ENCODE measurements around the gene HEMK1. TPM values are rescaled to one million over a fixed set of nuclear protein-coding genes. Genes with fewer than 3 reads are reported as not detected.

Gene HEMK1
- total RNA-seq, 1 donor = 8.7 TPM

DNA sequence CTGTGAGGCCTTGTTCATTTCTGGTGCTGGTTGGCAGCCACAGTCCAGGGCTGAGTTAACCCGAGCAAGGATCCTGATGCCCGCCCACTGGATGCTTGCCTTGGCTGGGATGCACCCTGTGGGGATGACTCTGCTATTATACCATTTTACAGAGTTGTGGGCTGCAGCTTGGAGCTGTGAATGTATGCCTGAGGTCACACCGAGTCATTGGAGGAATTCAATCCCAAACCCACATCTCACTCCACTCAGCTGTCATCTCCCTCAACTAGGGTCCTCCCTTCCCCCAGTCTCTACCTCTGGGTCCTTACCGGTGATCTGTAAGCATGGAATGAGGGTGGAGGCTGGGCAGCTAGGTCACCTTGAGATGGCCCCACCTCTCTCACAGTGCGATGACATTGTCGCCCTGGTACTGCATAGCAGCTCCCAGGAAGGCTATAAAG is 69.8 kb downstream of the HEMK1 start:
- peak overlapping the region; percentile 6 for H2AFZ ChIP-seq (ENCODE audit: low read length)
- H3K27ac ChIP-seq (ENCODE audit: low read depth, low read length) = peak overlapping the region; percentile 65
- H4K20me1 ChIP-seq (ENCODE audit: insufficient read depth, low read length) = no peaks in the 10 kb centered on the region
- no peaks in the 10 kb centered on the region for H3K9me3 ChIP-seq (ENCODE audit: low read depth, low read length)
- no peaks in the 10 kb centered on the region for H3K27me3 ChIP-seq (ENCODE audit: insufficient read depth, low read length)
- H3K4me3 ChIP-seq (ENCODE audit: insufficient read depth, low read length) = no peak overlapping the region
- H3K79me2 ChIP-seq (ENCODE audit: insufficient read depth, low read length) = peaks cover 60% of the 10 kb centered on the region
- no peak for TF ChIP-seq CTCF (IDR thresholded peaks at IDR 0.05; ENCODE audit: extremely low read depth, low read depth, low read length)
- peak; percentile 97 for DNase-seq (ENCODE audit: insufficient read length, low spot score, missing footprints)
- peak overlapping the region; percentile 55 for H3K4me2 ChIP-seq (ENCODE audit: insufficient read depth, low read length)
- H3K36me3 ChIP-seq (ENCODE audit: insufficient read depth, low read length) = peaks cover 25% of the 10 kb centered on the region
- peaks cover 35% of the 10 kb centered on the region for H3K4me1 ChIP-seq (ENCODE audit: insufficient read depth, low read length)

GRCh38 chr3:50642382-50642781 is 73.1 kb downstream of the HEMK1 start:
- Histone ChIP-seq H3K27ac (ENCODE audit: low read depth, low read length) (no peak overlapping the region), H3K27me3 (ENCODE audit: insufficient read depth, low read length) (no peaks in the 10 kb centered on the region)

GRCh38 chr3:50644561-50644960 is 75.2 kb downstream of the HEMK1 start:
- Histone ChIP-seq H3K27me3 (ENCODE audit: insufficient read depth, low read length) (no peaks in the 10 kb centered on the region), H2AFZ (ENCODE audit: low read length) (no peak overlapping the region), H4K20me1 (ENCODE audit: insufficient read depth, low read length) (no peaks in the 10 kb centered on the region), H3K4me3 (ENCODE audit: insufficient read depth, low read length) (no peak overlapping the region), H3K27ac (ENCODE audit: low read depth, low read length) (no peak overlapping the region), H3K36me3 (ENCODE audit: insufficient read depth, low read length) (peaks cover 39% of the 10 kb centered on the region), H3K4me2 (ENCODE audit: insufficient read depth, low read length) (no peak overlapping the region), H3K4me1 (ENCODE audit: insufficient read depth, low read length) (peaks cover 2% of the 10 kb centered on the region), H3K79me2 (ENCODE audit: insufficient read depth, low read length) (peaks cover 21% of the 10 kb centered on the region), H3K9me3 (ENCODE audit: low read depth, low read length) (no peaks in the 10 kb centered on the region)
- TF ChIP-seq CTCF (IDR thresholded peaks at IDR 0.05; ENCODE audit: extremely low read depth, low read depth, low read length) = no peak
- DNase-seq (ENCODE audit: insufficient read length, low spot score, missing footprints) = no peak

More at GRCh38 chr3:50642382-50642781, 73.1 kb downstream of the HEMK1 start:
- TF ChIP-seq CTCF (IDR thresholded peaks at IDR 0.05; ENCODE audit: extremely low read depth, low read depth, low read length) = no peak
- DNase-seq (ENCODE audit: insufficient read length, low spot score, missing footprints) = no peak
- peaks cover 39% of the 10 kb centered on the region for H3K36me3 ChIP-seq (ENCODE audit: insufficient read depth, low read length)
- H3K4me2 ChIP-seq (ENCODE audit: insufficient read depth, low read length) = no peak overlapping the region
- no peak overlapping the region for H2AFZ ChIP-seq (ENCODE audit: low read length)
- H3K9me3 ChIP-seq (ENCODE audit: low read depth, low read length) = no peaks in the 10 kb centered on the region
- H4K20me1 ChIP-seq (ENCODE audit: insufficient read depth, low read length) = no peaks in the 10 kb centered on the region
- peaks cover 34% of the 10 kb centered on the region for H3K79me2 ChIP-seq (ENCODE audit: insufficient read depth, low read length)
- no peak overlapping the region for H3K4me3 ChIP-seq (ENCODE audit: insufficient read depth, low read length)
- peaks cover 22% of the 10 kb centered on the region for H3K4me1 ChIP-seq (ENCODE audit: insufficient read depth, low read length)

- no peak overlapping the region for H2AFZ ChIP-seq (ENCODE audit: low read length)
- H3K9me3 ChIP-seq (ENCODE audit: low read depth, low read length) = no peaks in the 10 kb centered on the region
- no peak for TF ChIP-seq CTCF (IDR thresholded peaks at IDR 0.05; ENCODE audit: extremely low read depth, low read depth, low read length)
- H3K4me2 ChIP-seq (ENCODE audit: insufficient read depth, low read length) = no peak overlapping the region
- H3K79me2 ChIP-seq (ENCODE audit: insufficient read depth, low read length) = peaks cover 13% of the 10 kb centered on the region
- no peaks in the 10 kb centered on the region for H4K20me1 ChIP-seq (ENCODE audit: insufficient read depth, low read length)
- H3K27me3 ChIP-seq (ENCODE audit: insufficient read depth, low read length) = no peaks in the 10 kb centered on the region
- DNase-seq (ENCODE audit: insufficient read length, low spot score, missing footprints) = no peak
- H3K4me1 ChIP-seq (ENCODE audit: insufficient read depth, low read length) = no peaks in the 10 kb centered on the region
- H3K36me3 ChIP-seq (ENCODE audit: insufficient read depth, low read length) = peaks cover 36% of the 10 kb centered on the region
- no peak overlapping the region for H3K4me3 ChIP-seq (ENCODE audit: insufficient read depth, low read length)
- no peak overlapping the region for H3K27ac ChIP-seq (ENCODE audit: low read depth, low read length)
Observed at GRCh38 chr3:50645378-50645777, 76.1 kb downstream of the HEMK1 start.

Other genes with a start within 250 kb of the HEMK1 start
- gene HYAL2, start 246.8 kb upstream of the HEMK1 start, total RNA-seq = 32.9 and 34.2 TPM in 2 replicates
- 15.9 and 16.6 TPM in 2 replicates for gene TUSC2, start 241.3 kb upstream of the HEMK1 start, total RNA-seq
- 17.4 and 18.1 TPM in 2 replicates for gene RASSF1, start 228.7 kb upstream of the HEMK1 start, total RNA-seq
- gene ZMYND10, start 223.8 kb upstream of the HEMK1 start, total RNA-seq = 0.88 and 2.9 TPM in 2 replicates
- gene NPRL2, start 218.7 kb upstream of the HEMK1 start, total RNA-seq = 21.7 and 22.1 TPM in 2 replicates
- 22.1 and 25.0 TPM in 2 replicates for gene CYB561D2, start 218.7 kb upstream of the HEMK1 start, total RNA-seq
- 61.6 and 73.1 TPM in 2 replicates for gene TMEM115, start 210.0 kb upstream of the HEMK1 start, total RNA-seq
- not detected in 2 replicates for gene CACNA2D2, start 65.9 kb upstream of the HEMK1 start, total RNA-seq
- 17.7 and 18.8 TPM in 2 replicates for gene C3orf18, start 1.8 kb upstream of the HEMK1 start, total RNA-seq
- gene CISH, start 42.3 kb downstream of the HEMK1 start, total RNA-seq = 1.1 and 1.2 TPM in 2 replicates
- gene MAPKAPK3, start 47.6 kb downstream of the HEMK1 start, total RNA-seq = 56.5 and 66.6 TPM in 2 replicates
- 0.29 and 0.36 TPM in 2 replicates for gene DOCK3, start 105.4 kb downstream of the HEMK1 start, total RNA-seq

All from osteoblast (primary cell).